Karpas-422 (cell line): ENCODE measurements around the gene SLC12A5. TPM values are rescaled to one million over a fixed set of nuclear protein-coding genes. Genes with fewer than 3 reads are reported as not detected.

Experiments
- DNase-seq: peaks from one replicate; pipeline ENCODE4 v3.0.0-alpha.2; 2015
- H2AFZ ChIP-seq: fragments of 200-600 bp; sonication (generic); 2 replicates; pipeline ENCODE4 v1.6.1; 2014; ENCODE audit warnings: antibody characterized with exemption, low read length, mixed read lengths
- H3K27ac ChIP-seq: fragments of 200-600 bp; sonication (generic); 2 replicates; pipeline ENCODE4 v1.5.1; 2014; ENCODE audit warnings: mild to moderate bottlenecking, low read length, moderate library complexity
- H3K27me3 ChIP-seq: fragments of 200-600 bp; sonication (generic); 2 replicates; pipeline ENCODE4 v1.6.1; 2014; ENCODE audit warnings: low read length, mixed read lengths
- H3K36me3 ChIP-seq: fragments of 200-600 bp; sonication (generic); 2 replicates; pipeline ENCODE4 v1.6.1; 2014; ENCODE audit warnings: low read length, mixed read lengths; ENCODE audit not compliant: insufficient read depth
- H3K4me1 ChIP-seq: fragments of 200-600 bp; sonication (generic); 2 replicates; pipeline ENCODE4 v1.6.1; 2014; ENCODE audit warnings: mild to moderate bottlenecking, low read length, mixed read lengths
- H3K4me2 ChIP-seq: fragments of 200-600 bp; sonication (generic); 2 replicates; pipeline ENCODE4 v1.6.1; 2014; ENCODE audit warnings: low read length, low read depth, mild to moderate bottlenecking; ENCODE audit not compliant: poor library complexity, severe bottlenecking
- H3K4me3 ChIP-seq: fragments of 200-600 bp; sonication (generic); 2 replicates; pipeline ENCODE4 v1.5.1; 2014; ENCODE audit warnings: mild to moderate bottlenecking, antibody characterized with exemption, low read length, mixed read lengths
- H3K79me2 ChIP-seq: fragments of 200-600 bp; sonication (generic); 2 replicates; pipeline ENCODE4 v1.6.1; 2014; ENCODE audit warnings: mild to moderate bottlenecking, low read length, mixed read lengths
- H3K9ac ChIP-seq: fragments of 200-600 bp; sonication (generic); 2 replicates; pipeline ENCODE4 v1.6.0; 2014; ENCODE audit warnings: low read length
- H3K9me2 ChIP-seq: fragments of 200-600 bp; sonication (generic), shearing (Covaris generic); replicated peaks from 2 replicates; pipeline ENCODE4 v1.6.0; 2014; ENCODE audit warnings: mild to moderate bottlenecking, low read length, moderate library complexity; ENCODE audit not compliant: insufficient read depth
- H3K9me3 ChIP-seq: fragments of 300-700, 200-600 bp; sonication (generic); 2 replicates; pipeline ENCODE4 v1.6.1; 2014; ENCODE audit warnings: low read length, mixed read lengths
- H4K20me1 ChIP-seq: fragments of 200-600 bp; sonication (generic); 2 replicates; pipeline ENCODE4 v1.6.1; 2014; ENCODE audit warnings: mild to moderate bottlenecking, antibody characterized with exemption, low read length, low read depth; ENCODE audit not compliant: insufficient read depth
- total RNA-seq: library from RNA; depleted of rRNA; stranded (reverse); fragments of >200 nt; shearing (Covaris generic); gene quantifications from 2 replicates; pipeline ENCODE4 v1.2.3, GENCODE V29; 2014; ENCODE audit warnings: low replicate concordance

The SLC12A5 gene
- total RNA-seq, 1 experiment from 2014 or later, result not detected

GRCh38 chr20:46063151-46063550 lies 34.1 kb downstream of the SLC12A5 start:
- no peak overlapping the region for H3K27ac ChIP-seq
- no peaks in the 10 kb centered on the region for H4K20me1 ChIP-seq
- H3K79me2 ChIP-seq, result no peaks in the 10 kb centered on the region
- peaks cover 27% of the 10 kb centered on the region; the same call in 1 of the 2 replicates for H3K36me3 ChIP-seq
- no peak overlapping the region for H3K4me2 ChIP-seq
- no peak overlapping the region for H3K9ac ChIP-seq
- no peaks in the 10 kb centered on the region for H3K27me3 ChIP-seq
- H2AFZ ChIP-seq, result no peak overlapping the region
- no peak overlapping the region for H3K4me3 ChIP-seq
- no peaks in the 10 kb centered on the region for H3K4me1 ChIP-seq
- H3K9me2 ChIP-seq, result no peaks in the 10 kb centered on the region
- no peak for DNase-seq
- H3K9me3 ChIP-seq, result no peaks in the 10 kb centered on the region

GRCh38 chr20:46063652-46064054 lies 34.6 kb downstream of the SLC12A5 start:
- no peaks in the 10 kb centered on the region for H3K79me2 ChIP-seq
- H4K20me1 ChIP-seq, result no peaks in the 10 kb centered on the region
- H3K4me3 ChIP-seq, result no peak overlapping the region
- no peak overlapping the region for H3K9ac ChIP-seq
- no peak for DNase-seq
- H3K27ac ChIP-seq, result no peak overlapping the region
- H3K36me3 ChIP-seq, result peaks cover 32% of the 10 kb centered on the region; the same call in 1 of the 2 replicates
- no peak overlapping the region for H3K4me2 ChIP-seq
- no peaks in the 10 kb centered on the region for H3K4me1 ChIP-seq
- no peaks in the 10 kb centered on the region for H3K9me3 ChIP-seq
- no peak overlapping the region for H2AFZ ChIP-seq
- H3K9me2 ChIP-seq, result no peaks in the 10 kb centered on the region
- no peaks in the 10 kb centered on the region for H3K27me3 ChIP-seq

- no peak overlapping the region for H3K4me2 ChIP-seq
- peaks cover 3% of the 10 kb centered on the region; the same call in 1 of the 2 replicates for H3K79me2 ChIP-seq
- no peaks in the 10 kb centered on the region for H3K9me2 ChIP-seq
- H3K36me3 ChIP-seq, result peaks cover 32% of the 10 kb centered on the region; the same call in 1 of the 2 replicates
- no peaks in the 10 kb centered on the region for H3K4me1 ChIP-seq
- no peak overlapping the region for H3K9ac ChIP-seq
- no peak overlapping the region for H3K4me3 ChIP-seq
- H3K27ac ChIP-seq, result no peak overlapping the region
- no peak overlapping the region for H2AFZ ChIP-seq
- no peaks in the 10 kb centered on the region for H4K20me1 ChIP-seq
- H3K27me3 ChIP-seq, result no peaks in the 10 kb centered on the region
- H3K9me3 ChIP-seq, result no peaks in the 10 kb centered on the region
- DNase-seq, result no peak
These were observed 36.0 kb downstream of the SLC12A5 start for GRCh38 chr20:46065006-46065405.

- Histone ChIP-seq H3K9me3 (no peaks in the 10 kb centered on the region), H4K20me1 (peaks cover 6% of the 10 kb centered on the region; the same call in 1 of the 2 replicates), H3K27ac (no peak overlapping the region), H3K36me3 (peaks cover 38% of the 10 kb centered on the region; the same call in 1 of the 2 replicates), H3K27me3 (no peaks in the 10 kb centered on the region), H3K79me2 (peaks cover 10% of the 10 kb centered on the region), H3K4me2 (no peak overlapping the region), H3K9ac (no peak overlapping the region), H3K9me2 (no peaks in the 10 kb centered on the region), H2AFZ (no peak overlapping the region), H3K4me3 (no peak overlapping the region), H3K4me1 (no peaks in the 10 kb centered on the region)
- DNase-seq, result no peak
These were observed 36.7 kb downstream of the SLC12A5 start for GRCh38 chr20:46065691-46066090.

GRCh38 chr20:46070215-46070900 lies 41.3 kb downstream of the SLC12A5 start:
- no peaks in the 10 kb centered on the region for H3K9me2 ChIP-seq
- no peak overlapping the region for H3K4me3 ChIP-seq
- H3K27ac ChIP-seq, result no peak overlapping the region
- no peak for DNase-seq
- no peaks in the 10 kb centered on the region for H3K9me3 ChIP-seq
- H3K79me2 ChIP-seq, result peaks cover 49% of the 10 kb centered on the region
- no peak overlapping the region for H3K4me2 ChIP-seq
- peaks cover 6% of the 10 kb centered on the region; the same call in 1 of the 2 replicates for H4K20me1 ChIP-seq
- H2AFZ ChIP-seq, result no peak overlapping the region
- no peak overlapping the region for H3K9ac ChIP-seq
- H3K36me3 ChIP-seq, result peaks cover 23% of the 10 kb centered on the region; the same call in 1 of the 2 replicates
- no peaks in the 10 kb centered on the region for H3K4me1 ChIP-seq
- H3K27me3 ChIP-seq, result no peaks in the 10 kb centered on the region

- no peak overlapping the region for H3K27ac ChIP-seq
- no peak overlapping the region for H3K4me3 ChIP-seq
- H3K4me2 ChIP-seq, result no peak overlapping the region
- H3K27me3 ChIP-seq, result no peaks in the 10 kb centered on the region
- DNase-seq, result no peak
- no peaks in the 10 kb centered on the region for H3K9me2 ChIP-seq
- H4K20me1 ChIP-seq, result peaks cover 6% of the 10 kb centered on the region; the same call in 1 of the 2 replicates
- H3K9ac ChIP-seq, result no peak overlapping the region
- no peak overlapping the region for H2AFZ ChIP-seq
- H3K4me1 ChIP-seq, result no peaks in the 10 kb centered on the region
- peaks cover 61% of the 10 kb centered on the region for H3K79me2 ChIP-seq
- H3K9me3 ChIP-seq, result no peaks in the 10 kb centered on the region
- peaks cover 19% of the 10 kb centered on the region; the same call in 1 of the 2 replicates for H3K36me3 ChIP-seq
These were observed 42.6 kb downstream of the SLC12A5 start for GRCh38 chr20:46071573-46071972.

- Histone ChIP-seq H4K20me1 (peaks cover 6% of the 10 kb centered on the region; the same call in 1 of the 2 replicates), H3K27me3 (no peaks in the 10 kb centered on the region), H3K79me2 (peaks cover 75% of the 10 kb centered on the region), H3K4me1 (no peaks in the 10 kb centered on the region), H3K4me3 (no peak overlapping the region), H2AFZ (no peak overlapping the region), H3K9ac (no peak overlapping the region), H3K27ac (no peak overlapping the region), H3K4me2 (no peak overlapping the region), H3K36me3 (peaks cover 17% of the 10 kb centered on the region; the same call in 1 of the 2 replicates), H3K9me3 (no peaks in the 10 kb centered on the region), H3K9me2 (no peaks in the 10 kb centered on the region)
- DNase-seq, result no peak
These were observed 44.0 kb downstream of the SLC12A5 start for GRCh38 chr20:46073024-46073423.

- Histone ChIP-seq H3K36me3 (peaks cover 14% of the 10 kb centered on the region; the same call in 1 of the 2 replicates), H3K9me2 (no peaks in the 10 kb centered on the region), H4K20me1 (peaks cover 6% of the 10 kb centered on the region; the same call in 1 of the 2 replicates), H2AFZ (no peak overlapping the region), H3K27ac (no peak overlapping the region), H3K4me2 (no peak overlapping the region), H3K9me3 (no peaks in the 10 kb centered on the region), H3K4me3 (no peak overlapping the region), H3K27me3 (no peaks in the 10 kb centered on the region), H3K79me2 (peaks cover 79% of the 10 kb centered on the region), H3K4me1 (no peaks in the 10 kb centered on the region), H3K9ac (no peak overlapping the region)
- DNase-seq, result no peak
These were observed 44.4 kb downstream of the SLC12A5 start for GRCh38 chr20:46073443-46073842.
